ENCODE data around the gene TMA7.

TMA7 gene

GRCh38 chr3:48423883-48424695, 16.0 kb upstream of the TMA7 start:
- DNase-seq, result no peak

- no peak for DNase-seq
These were observed 14.7 kb upstream of the TMA7 start for GRCh38 chr3:48425281-48425812.

- DNase-seq, result no peak
These were observed 13.6 kb upstream of the TMA7 start for GRCh38 chr3:48426401-48426909.

GRCh38 chr3:48426944-48427629, 13.0 kb upstream of the TMA7 start:
- DNase-seq, result no peak

- no peak for DNase-seq
These were observed 12.5 kb upstream of the TMA7 start for GRCh38 chr3:48427630-48427962.

- no peak for DNase-seq
These were observed 11.9 kb upstream of the TMA7 start for GRCh38 chr3:48428088-48428571.

GRCh38 chr3:48428572-48429316, 11.3 kb upstream of the TMA7 start:
- DNase-seq, result peak; percentile 37

- DNase-seq, result peak; percentile 82
These were observed 10.6 kb upstream of the TMA7 start for GRCh38 chr3:48429317-48429959.

GRCh38 chr3:48429960-48430707, 9.9 kb upstream of the TMA7 start, which contains the start of gene PLXNB1:
Gene PLXNB1, minus strand, starts transcription at chr3:48430086. Its CDS starts 5,475 bp downstream, at chr3:48424611.
- peak; percentile 78 for DNase-seq

- DNase-seq, result no peak
These were observed 9.4 kb upstream of the TMA7 start for GRCh38 chr3:48430708-48431101.

- no peak for DNase-seq
These were observed 8.6 kb upstream of the TMA7 start for GRCh38 chr3:48431224-48432029.

GRCh38 chr3:48432411-48433371, 7.4 kb upstream of the TMA7 start:
- DNase-seq, result no peak

GRCh38 chr3:48433472-48434118, 6.5 kb upstream of the TMA7 start:
- no peak for DNase-seq

GRCh38 chr3:48434591-48435222, 5.3 kb upstream of the TMA7 start:
- no peak for DNase-seq

GRCh38 chr3:48435223-48435595, 4.8 kb upstream of the TMA7 start:
- DNase-seq, result no peak

GRCh38 chr3:48435774-48436476, 4.1 kb upstream of the TMA7 start:
- DNase-seq, result peak; percentile 74

GRCh38 chr3:48436477-48436787, 3.6 kb upstream of the TMA7 start:
- DNase-seq, result no peak

GRCh38 chr3:48436855-48437254, 3.2 kb upstream of the TMA7 start:
- no peak for DNase-seq

All from NCI-H345 (cell line).